NCI-H2196 treated with DMSO at 0.1 percent for 48 hours (cell line): ENCODE data around the gene IL5RA.

Source experiments
- DNase-seq: peaks from one replicate; lab custom pipeline; 2025; ENCODE audit not compliant: unreplicated experiment; lab: John Stamatoyannopoulos, UW

Gene IL5RA

DNA sequence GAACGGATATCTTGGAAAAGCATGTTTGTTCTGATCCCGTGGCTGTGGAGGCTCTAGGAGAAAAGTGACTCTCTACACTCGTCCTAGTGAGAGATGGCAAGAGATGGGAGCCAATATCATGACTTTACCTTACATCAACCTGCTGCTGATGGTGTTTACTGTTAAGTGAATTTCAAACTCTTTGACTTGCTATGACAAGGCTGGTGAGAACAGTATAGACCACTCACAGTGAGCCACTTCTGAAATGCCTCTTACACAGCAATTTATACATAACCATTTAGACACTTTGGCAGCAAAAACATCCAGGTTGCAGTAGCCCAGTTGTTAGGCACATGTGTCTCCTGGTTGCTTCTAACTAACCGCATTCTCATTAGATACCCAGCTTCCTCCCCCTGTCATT lies 43.3 kb downstream of the IL5RA start:
- no peak for DNase-seq

GRCh38 chr3:3066378-3066777 lies 43.8 kb downstream of the IL5RA start:
- no peak for DNase-seq

DNA sequence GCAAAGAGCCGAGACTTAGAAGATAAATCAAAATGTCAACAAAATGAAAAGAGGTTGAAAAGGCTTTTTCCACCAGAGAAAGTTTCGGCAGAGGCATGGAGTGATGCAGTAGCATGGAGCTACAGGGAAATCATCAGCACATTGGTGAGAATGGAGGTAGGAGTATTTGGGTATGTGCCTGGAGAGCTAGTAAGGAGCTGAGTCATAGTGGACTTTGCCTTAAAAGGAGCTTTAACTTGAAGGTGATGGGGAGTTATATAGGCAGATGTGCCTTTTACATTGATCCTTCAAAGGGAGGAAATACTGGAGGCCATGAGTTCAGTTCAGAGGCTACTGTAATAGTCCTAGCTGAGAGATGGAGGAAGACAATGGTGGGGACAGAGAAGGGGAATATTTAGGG lies 44.3 kb downstream of the IL5RA start:
- DNase-seq: no peak

GRCh38 chr3:3064297-3064696 lies 45.9 kb downstream of the IL5RA start:
- DNase-seq: no peak

GRCh38 chr3:3059645-3060044 lies 50.5 kb downstream of the IL5RA start:
- DNase-seq: no peak

DNA sequence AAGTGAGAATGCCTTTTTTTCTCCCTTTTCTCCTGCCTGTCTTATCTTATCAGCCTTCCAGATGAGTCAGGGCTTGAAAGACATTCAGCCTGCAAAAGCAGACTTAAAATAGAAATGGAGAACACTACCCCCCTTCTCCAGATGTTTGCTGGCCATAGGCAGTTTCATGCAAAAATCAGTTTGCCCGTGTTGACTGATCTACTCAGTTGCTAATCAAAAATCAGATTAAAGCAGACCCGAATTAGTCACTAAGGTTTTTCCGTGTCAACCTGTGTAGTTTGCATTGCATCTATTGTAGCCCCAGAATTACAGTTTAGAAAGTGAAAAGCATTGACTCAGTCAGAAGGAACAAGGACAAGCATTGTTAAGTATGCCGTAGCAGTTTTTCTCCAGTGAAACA lies 56.2 kb downstream of the IL5RA start:
- no peak for DNase-seq

- DNase-seq: no peak
Observed at GRCh38 chr3:3038201-3038991, 71.8 kb downstream of the IL5RA start.

- no peak for DNase-seq
Observed at GRCh38 chr3:3037156-3037555, 73.0 kb downstream of the IL5RA start.

DNA sequence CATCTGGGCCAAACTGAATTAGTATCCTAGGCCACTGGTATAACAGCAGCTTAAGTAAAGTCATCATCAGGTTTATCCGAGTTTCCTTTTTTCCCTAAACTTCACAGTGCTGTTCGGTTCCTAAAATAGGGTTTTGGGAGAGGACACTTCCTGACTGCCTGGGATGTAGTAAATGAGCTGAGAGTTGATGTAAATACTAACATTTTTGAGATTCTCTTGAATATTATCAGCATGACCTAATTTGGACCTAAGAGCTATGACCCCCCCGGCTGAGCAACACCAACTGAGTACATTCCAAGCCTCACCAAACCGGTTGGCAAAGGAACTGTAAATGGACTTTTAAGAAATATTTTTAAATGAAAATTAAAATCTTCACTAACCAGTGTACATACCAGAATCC lies 78.8 kb downstream of the IL5RA start:
- no peak for DNase-seq

DNA sequence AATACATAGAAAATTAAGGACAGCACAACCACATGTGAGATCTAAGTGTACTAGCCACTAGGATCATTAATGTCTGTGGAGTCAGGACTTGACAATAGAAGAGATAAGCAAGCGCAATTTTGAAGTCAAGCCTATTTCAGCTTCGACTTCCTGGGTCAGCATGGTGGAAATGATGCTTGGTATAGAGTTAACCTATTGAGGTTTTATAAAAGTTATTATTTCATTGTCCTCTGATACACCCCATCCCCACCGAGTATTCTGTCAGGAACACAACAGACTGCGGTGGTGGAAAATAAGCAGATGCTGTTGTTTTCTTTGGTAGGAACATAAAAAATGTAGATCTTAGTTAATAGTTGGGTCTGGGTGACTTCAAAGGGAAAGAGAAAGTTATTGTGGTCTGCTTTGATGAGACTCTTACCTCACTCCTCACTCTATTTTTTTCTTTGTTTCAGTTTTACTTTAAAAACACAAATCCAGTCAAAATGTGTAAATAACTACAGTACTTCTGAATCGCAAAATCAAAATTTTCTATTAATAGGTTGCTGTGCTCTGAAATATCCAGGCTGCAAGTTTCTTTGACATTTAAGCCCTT lies 82.1 kb downstream of the IL5RA start:
- DNase-seq: no peak

GRCh38 chr3:3023111-3023745 lies 86.9 kb downstream of the IL5RA start:
- no peak for DNase-seq

DNA sequence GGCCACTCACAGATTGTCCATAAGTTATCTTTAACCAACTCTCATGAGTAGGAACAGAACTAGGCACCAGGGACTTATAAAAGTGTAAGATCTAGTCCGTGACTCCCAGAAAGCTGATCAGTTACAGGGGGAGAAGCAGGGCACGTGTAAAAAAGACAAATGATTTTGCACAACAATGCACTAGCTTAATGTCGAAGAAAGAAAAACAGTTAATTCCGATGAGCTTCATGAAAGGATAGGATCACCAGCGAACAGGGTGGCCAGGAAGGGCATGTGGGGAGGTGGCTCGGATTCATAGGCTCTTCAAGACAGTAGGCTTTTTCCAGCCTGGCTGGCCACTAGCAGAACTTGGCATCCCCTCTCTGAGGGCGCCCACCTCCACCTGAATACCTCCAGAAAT lies 90.0 kb downstream of the IL5RA start:
- DNase-seq: no peak
